Sciatic nerve (tissue), 2 donors: Measurements from ENCODE around the gene ACAP3. TPM values are rescaled to one million over a fixed set of nuclear protein-coding genes. Genes with fewer than 3 reads are reported as not detected.
"Not testable (repeated sequence)": the region's sequence is repeated elsewhere in the genome, so short reads cannot be mapped to it uniquely, and the experiment has no call there.

Experiments
- ATAC-seq: fragments of 200-7000 bp; cut with Tn5 transposase; one replicate; pipeline ENCODE4 v1.9.1; 2020; ENCODE audit warnings: mild to moderate bottlenecking, moderate library complexity
- DNase-seq: peaks from one replicate; pipeline ENCODE4 v3.0.0-alpha.2; 2020; ENCODE audit warnings: low spot score
- intact Hi-C: fragments of 100-400 bp; cut with DNase I; formaldehyde crosslinking; loops from one replicate; pipeline ENCODE4 v1.14.2; 2022
- total RNA-seq: library from RNA; stranded (reverse); fragmentation: NEBNext Ultra II Directional; extraction: Animal tissue kit (Norgen Biotek cat#: 25700); gene quantifications from one replicate; pipeline ENCODE4 v1.2.1, GENCODE V29; 2021
- donor health status: DM: no; HTN: no; CAD: no.
- donor health status: DM: no; HTN: no; CAD: no.

ACAP3 gene
- total RNA-seq, 1 donor from 2014 or later, result 74.7 TPM

- ATAC-seq (no peak), DNase-seq (no peak)
- intact Hi-C loops, result no loop called here
Measured at GRCh38 chr1:1259951-1260600, 47.7 kb downstream of the ACAP3 start.

GRCh38 chr1:1259540-1259939, 48.2 kb downstream of the ACAP3 start:
- DNase-seq (no peak), ATAC-seq (no peak)
- intact Hi-C loops, result no loop called here

- intact Hi-C loops, result no loop called here
- ATAC-seq, result no peak
- DNase-seq, result no peak
Measured at GRCh38 chr1:1259119-1259488, 48.6 kb downstream of the ACAP3 start.

GRCh38 chr1:1256956-1257871, 50.5 kb downstream of the ACAP3 start:
- ATAC-seq, result no peak
- DNase-seq, result no peak
- intact Hi-C loops, result no loop called here

GRCh38 chr1:1255611-1256010, 52.1 kb downstream of the ACAP3 start:
- intact Hi-C loops, result no loop called here
- ATAC-seq, result no peak
- DNase-seq, result no peak

- intact Hi-C loops, result no loop called here
- no peak for DNase-seq
- no peak for ATAC-seq
Measured at GRCh38 chr1:1255078-1255477, 52.7 kb downstream of the ACAP3 start.

GRCh38 chr1:1254667-1254998, 53.1 kb downstream of the ACAP3 start:
- intact Hi-C loops, result no loop called here
- DNase-seq (no peak), ATAC-seq (peak; percentile 19)

GRCh38 chr1:1253972-1254666, 53.6 kb downstream of the ACAP3 start:
- intact Hi-C loops, result no loop called here
- no peak for ATAC-seq
- no peak for DNase-seq

GRCh38 chr1:1253314-1253713, 54.4 kb downstream of the ACAP3 start:
- intact Hi-C loops, result no loop called here
- DNase-seq, result no peak
- ATAC-seq, result no peak

GRCh38 chr1:1250786-1251284, 56.9 kb downstream of the ACAP3 start:
- intact Hi-C loops, result no loop called here
- ATAC-seq (peak; percentile 6), DNase-seq (no peak)

GRCh38 chr1:1248009-1248913, 59.5 kb downstream of the ACAP3 start:
- ATAC-seq, DNase-seq, intact Hi-C loops: not testable (repeated sequence)

- DNase-seq, result no peak
- intact Hi-C loops, result no loop called here
- no peak for ATAC-seq
Measured at GRCh38 chr1:1247341-1247913, 60.3 kb downstream of the ACAP3 start.

- ATAC-seq (no peak), DNase-seq (no peak)
- intact Hi-C loops, result loop anchor here (1.0 kb wide), 1 partner anchor 125 kb away; no protein-coding TSS in a partner anchor
Measured at GRCh38 chr1:1246577-1247340, 61.0 kb downstream of the ACAP3 start, which contains the start of gene C1QTNF12. Gene C1QTNF12 (minus strand): TSS chr1:1246722. CDS start chr1:1246690, 32 bp downstream.

- ATAC-seq (no peak), DNase-seq (no peak)
- intact Hi-C loops, result loop anchor here (1.0 kb wide), 1 partner anchor 125 kb away; no protein-coding TSS in a partner anchor
Measured at GRCh38 chr1:1245817-1246576, 61.7 kb downstream of the ACAP3 start.

- DNase-seq (no peak), ATAC-seq (no peak)
- intact Hi-C loops, result no loop called here
Measured at GRCh38 chr1:1245178-1245816, 62.4 kb downstream of the ACAP3 start.

GRCh38 chr1:1244192-1244811, 63.4 kb downstream of the ACAP3 start:
- DNase-seq, result no peak
- intact Hi-C loops, result no loop called here
- ATAC-seq, result peak; percentile 15
